Frontal cortex (tissue), 4 donors: ENCODE data around the gene PRTG. TPM values are rescaled to one million over a fixed set of nuclear protein-coding genes. Genes with fewer than 3 reads are reported as not detected.
"Not testable (repeated sequence)": the region's sequence is repeated elsewhere in the genome, so short reads cannot be mapped to it uniquely, and the experiment has no call there.

Experiments used
- DNase-seq, 2 donors: peaks; one replicate each; pipeline ENCODE4 v3.0.0; 2012; ENCODE audit warnings: low spot score in 2 of 2
- FAIRE-seq: peaks from 2 replicates; lab custom pipeline; 2012; peaks lifted over from hg19 to GRCh38; lab: Jason Lieb, UNC
- total RNA-seq: library from RNA; depleted of rRNA; stranded (reverse); fragments of >200 nt; gene quantifications from one replicate; pipeline ENCODE4 v1.2.3, GENCODE V29; 2014
- donor health status: control.
- donor health status: control.
- donor health status: control.

PRTG gene
- total RNA-seq, 1 donor from 2014 or later, result 2.4 TPM

- DNase-seq (no peak), FAIRE-seq (no peak)
These were observed 1.0 kb upstream of the PRTG start for GRCh38 chr15:55743729-55744655.

- FAIRE-seq, result no peak
- DNase-seq, result peak in 1 of 2 donors; percentile 30
These were observed 440 bp downstream of the PRTG start for GRCh38 chr15:55742498-55742926.

GRCh38 chr15:55741833-55742497, 987 bp downstream of the PRTG start:
- FAIRE-seq (no peak), DNase-seq (peak in 1 of 2 donors; percentile 33)

- no peak for FAIRE-seq
- peak in 1 of 2 donors; percentile 26 for DNase-seq
These were observed 1.7 kb downstream of the PRTG start for GRCh38 chr15:55740981-55741832.

GRCh38 chr15:55740359-55740878, 2.5 kb downstream of the PRTG start:
- FAIRE-seq (no peak), DNase-seq (no peak)

GRCh38 chr15:55739641-55740040, 3.3 kb downstream of the PRTG start:
- no peak for FAIRE-seq

GRCh38 chr15:55738715-55739114, 4.2 kb downstream of the PRTG start:
- FAIRE-seq (no peak), DNase-seq (no peak)

More at GRCh38 chr15:55739641-55740040, 3.3 kb downstream of the PRTG start:
- DNase-seq, result no peak

- FAIRE-seq (no peak), DNase-seq (no peak)
These were observed 5.6 kb downstream of the PRTG start for GRCh38 chr15:55737373-55737772.

- FAIRE-seq, result no peak
- no peak for DNase-seq
These were observed 6.2 kb downstream of the PRTG start for GRCh38 chr15:55736756-55737155.

GRCh38 chr15:55734641-55735040, 8.3 kb downstream of the PRTG start:
- FAIRE-seq (no peak), DNase-seq (no peak)

- not testable (repeated sequence) for DNase-seq, FAIRE-seq
These were observed 9.5 kb downstream of the PRTG start for GRCh38 chr15:55733461-55733860.

GRCh38 chr15:55721554-55722185, 21.3 kb downstream of the PRTG start:
- DNase-seq, result no peak
- no peak for FAIRE-seq

- DNase-seq, result no peak
These were observed 27.4 kb downstream of the PRTG start for GRCh38 chr15:55715355-55716076.

GRCh38 chr15:55714064-55714463, 28.9 kb downstream of the PRTG start:
- no peak for DNase-seq
- no peak for FAIRE-seq

More at GRCh38 chr15:55715355-55716076, 27.4 kb downstream of the PRTG start:
- FAIRE-seq, result no peak

GRCh38 chr15:55712363-55712762, 30.6 kb downstream of the PRTG start:
- no peak for DNase-seq
- FAIRE-seq, result no peak

- FAIRE-seq, result no peak
- no peak for DNase-seq
These were observed 32.7 kb downstream of the PRTG start for GRCh38 chr15:55710286-55710685.

- DNase-seq (no peak), FAIRE-seq (no peak)
These were observed 33.5 kb downstream of the PRTG start for GRCh38 chr15:55709458-55709857.

- DNase-seq (no peak), FAIRE-seq (no peak)
These were observed 34.2 kb downstream of the PRTG start for GRCh38 chr15:55708720-55709119.

- FAIRE-seq (no peak), DNase-seq (no peak)
These were observed 35.0 kb downstream of the PRTG start for GRCh38 chr15:55707951-55708350.
